Mammary epithelial cell (primary cell): Measurements from ENCODE around the gene PIP5KL1.

Experiments
- EZH2 ChIP-seq: IDR thresholded peaks from 2 replicates; pipeline ENCODE4 v1.6.1; 2012; ENCODE audit warnings: low read length, inconsistent platforms, borderline replicate concordance
- TF ChIP-seq, protein P1 (sequence below), 2 donors: IDR thresholded peaks in 1 of 2; conservative IDR thresholded peaks in 1 of 2; 2 replicates each; pipeline ENCODE4 v1.5.1; 2011 to 2012; ENCODE audit warnings: inconsistent platforms in 2 of 2, low read length in 2 of 2, mild to moderate bottlenecking in 2 of 2, control low read depth in 1 of 2, low read depth in 1 of 2; ENCODE audit not compliant: insufficient read depth in 1 of 2; ENCODE audit errors: extremely low read depth in 1 of 2

DNA sequence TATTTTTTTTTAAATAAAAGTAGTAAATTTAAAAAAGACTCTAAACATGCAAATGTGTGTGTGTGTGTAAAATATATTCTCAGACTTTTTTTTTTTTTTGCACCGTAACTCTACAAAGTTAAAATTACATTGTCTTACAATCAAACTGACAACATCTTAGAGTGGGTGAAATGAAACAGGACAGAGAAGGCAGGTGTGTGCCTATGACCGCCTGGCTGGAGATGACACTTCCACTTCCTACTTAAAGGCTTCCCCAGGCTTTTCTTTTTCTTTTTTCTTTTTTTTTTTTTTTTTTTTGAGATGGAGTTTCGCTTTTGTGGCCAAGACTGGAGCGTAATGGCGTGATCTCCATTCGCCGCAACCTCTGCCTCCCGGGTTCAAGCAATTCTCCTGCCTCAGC lies 50.4 kb downstream of the PIP5KL1 start:
- TF ChIP-seq, protein P1, sequence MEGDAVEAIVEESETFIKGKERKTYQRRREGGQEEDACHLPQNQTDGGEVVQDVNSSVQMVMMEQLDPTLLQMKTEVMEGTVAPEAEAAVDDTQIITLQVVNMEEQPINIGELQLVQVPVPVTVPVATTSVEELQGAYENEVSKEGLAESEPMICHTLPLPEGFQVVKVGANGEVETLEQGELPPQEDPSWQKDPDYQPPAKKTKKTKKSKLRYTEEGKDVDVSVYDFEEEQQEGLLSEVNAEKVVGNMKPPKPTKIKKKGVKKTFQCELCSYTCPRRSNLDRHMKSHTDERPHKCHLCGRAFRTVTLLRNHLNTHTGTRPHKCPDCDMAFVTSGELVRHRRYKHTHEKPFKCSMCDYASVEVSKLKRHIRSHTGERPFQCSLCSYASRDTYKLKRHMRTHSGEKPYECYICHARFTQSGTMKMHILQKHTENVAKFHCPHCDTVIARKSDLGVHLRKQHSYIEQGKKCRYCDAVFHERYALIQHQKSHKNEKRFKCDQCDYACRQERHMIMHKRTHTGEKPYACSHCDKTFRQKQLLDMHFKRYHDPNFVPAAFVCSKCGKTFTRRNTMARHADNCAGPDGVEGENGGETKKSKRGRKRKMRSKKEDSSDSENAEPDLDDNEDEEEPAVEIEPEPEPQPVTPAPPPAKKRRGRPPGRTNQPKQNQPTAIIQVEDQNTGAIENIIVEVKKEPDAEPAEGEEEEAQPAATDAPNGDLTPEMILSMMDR (conservative IDR thresholded peaks at IDR 0.05 in 1 of 2, IDR thresholded peaks at IDR 0.05 in 1 of 2; ENCODE audit: extremely low read depth in 1 of 2, insufficient read depth in 1 of 2, low read depth in 1 of 2, low read length in 2 of 2): no peak
- no peak for TF ChIP-seq EZH2
